ENCODE results near the gene HSPA9. TPM values are rescaled to one million over a fixed set of nuclear protein-coding genes. Genes with fewer than 3 reads are reported as not detected.

The HSPA9 gene
- total RNA-seq, 1 experiment from 2014 or later = 1,057 TPM

GRCh38 chr5:138569782-138570181 is 5.4 kb downstream of the HSPA9 start:
- Mint-ChIP-seq H3K4me1 (ENCODE audit: insufficient read depth, unreplicated experiment) (peaks cover 29% of the 10 kb centered on the region), H3K9me3 (ENCODE audit: unreplicated experiment) (no peaks in the 10 kb centered on the region), H3K4me3 (ENCODE audit: unreplicated experiment) (peak overlapping the region; percentile 39), H3K36me3 (ENCODE audit: insufficient read depth, unreplicated experiment) (peaks cover 100% of the 10 kb centered on the region), H3K27ac (ENCODE audit: low read depth, unreplicated experiment) (peak overlapping the region; percentile 63), H3K27me3 (ENCODE audit: insufficient read depth, unreplicated experiment) (no peaks in the 10 kb centered on the region)
- TF ChIP-seq CTCF (IDR thresholded peaks at IDR 0.05; ENCODE audit: unreplicated experiment) = no peak
- no peak for DNase-seq (ENCODE audit: unreplicated experiment)
- intact Hi-C loops (cut with micrococcal nuclease) = no loop called here
- ChIA-PET POLR2A (interaction anchor here (0.6 to 1.8 kb wide), 9 partner anchors 10 to 724 kb away, joined by 3 to 4 read pairs (median 3); partner anchors contain the start of genes CDC25C, EGR1, ETF1 and MATR3), CTCF (interaction anchor here (0.6 to 2.3 kb wide), 10 partner anchors 13 to 652 kb away, joined by 3 to 7 read pairs (median 4); partner anchors contain the start of gene EGR1)
- BruUV-seq (replicated peaks) = no TSS peak

GRCh38 chr5:138568061-138568824 is 7.0 kb downstream of the HSPA9 start:
- POLR2A ChIA-PET = interaction anchor here (0.6 to 2.2 kb wide), 6 partner anchors 11 to 725 kb away, joined by 3 to 9 read pairs (median 4); partner anchors contain the start of genes EGR1 and MATR3
- peak; percentile 54 for DNase-seq (ENCODE audit: unreplicated experiment)

DNA sequence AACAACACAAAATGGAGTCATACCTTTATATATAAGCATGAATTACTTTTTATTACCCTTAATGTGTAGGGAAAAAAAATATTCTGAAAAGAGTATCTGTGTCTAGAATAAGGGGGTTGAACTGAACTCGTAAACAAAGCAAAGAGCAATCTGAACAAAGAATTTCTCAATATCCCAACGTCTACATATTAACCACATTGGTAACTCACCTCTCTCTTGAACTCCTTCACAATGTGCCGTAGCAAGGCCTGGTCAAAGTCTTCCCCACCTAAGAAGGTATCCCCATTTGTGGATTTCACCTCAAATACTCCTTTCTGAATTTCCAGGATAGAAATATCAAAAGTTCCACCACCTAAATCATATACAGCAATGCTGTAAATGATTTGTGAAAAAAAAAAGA is 8.4 kb downstream of the HSPA9 start:
- no peaks in the 10 kb centered on the region for H3K27me3 Mint-ChIP-seq (ENCODE audit: insufficient read depth, unreplicated experiment)
- DNase-seq (ENCODE audit: unreplicated experiment) = no peak
- CTCF ChIA-PET = interaction anchor here (0.5 to 2.2 kb wide), 11 partner anchors 10 to 1081 kb away, joined by 3 to 15 read pairs (median 4); no protein-coding TSS in a partner anchor

More at GRCh38 chr5:138568061-138568824, 7.0 kb downstream of the HSPA9 start:
- no peak for TF ChIP-seq CTCF (IDR thresholded peaks at IDR 0.05; ENCODE audit: unreplicated experiment)
- no TSS peak for BruUV-seq (replicated peaks)
- Mint-ChIP-seq H3K36me3 (ENCODE audit: insufficient read depth, unreplicated experiment) (peaks cover 99% of the 10 kb centered on the region), H3K27me3 (ENCODE audit: insufficient read depth, unreplicated experiment) (no peaks in the 10 kb centered on the region), H3K27ac (ENCODE audit: low read depth, unreplicated experiment) (peak overlapping the region; percentile 63), H3K4me3 (ENCODE audit: unreplicated experiment) (no peak overlapping the region), H3K9me3 (ENCODE audit: unreplicated experiment) (no peaks in the 10 kb centered on the region), H3K4me1 (ENCODE audit: insufficient read depth, unreplicated experiment) (peaks cover 35% of the 10 kb centered on the region)
- intact Hi-C loops (cut with micrococcal nuclease) = no loop called here
- CTCF ChIA-PET = interaction anchor here (0.7 to 2.3 kb wide), 8 partner anchors 13 to 389 kb away, joined by 3 to 6 read pairs (median 4); no protein-coding TSS in a partner anchor

More for the DNA sequence above, 8.4 kb downstream of the HSPA9 start:
- H3K36me3 Mint-ChIP-seq (ENCODE audit: insufficient read depth, unreplicated experiment) = peaks cover 95% of the 10 kb centered on the region
- H3K9me3 Mint-ChIP-seq (ENCODE audit: unreplicated experiment) = no peaks in the 10 kb centered on the region
- H3K27ac Mint-ChIP-seq (ENCODE audit: low read depth, unreplicated experiment) = peak overlapping the region; percentile 63
- POLR2A ChIA-PET = interaction anchor here (0.7 to 2.4 kb wide), 7 partner anchors 8 to 665 kb away, joined by 3 to 20 read pairs (median 6); partner anchors contain the start of gene HSPA9
- no TSS peak for BruUV-seq (replicated peaks)
- H3K4me1 Mint-ChIP-seq (ENCODE audit: insufficient read depth, unreplicated experiment) = peaks cover 29% of the 10 kb centered on the region
- no peak for TF ChIP-seq CTCF (IDR thresholded peaks at IDR 0.05; ENCODE audit: unreplicated experiment)
- no peak overlapping the region for H3K4me3 Mint-ChIP-seq (ENCODE audit: unreplicated experiment)
- intact Hi-C loops (cut with micrococcal nuclease) = no loop called here
